Trophoblast cell (in vitro differentiated cells and primary cell): ENCODE data around the gene SCD5.

Source experiments
- DNase-seq, 2 donors: peaks; one replicate each; pipeline ENCODE4 v3.0.0-alpha.2; 2016
- H2AFZ ChIP-seq: 2 replicates; pipeline ENCODE4 v1.6.1; 2013; ENCODE audit warnings: low read length, moderate library complexity, mild to moderate bottlenecking; ENCODE audit not compliant: insufficient read depth, poor library complexity
- H2AK5ac ChIP-seq: 2 replicates; pipeline ENCODE4 v1.6.1; 2013; ENCODE audit warnings: mild to moderate bottlenecking, low read length
- H2BK120ac ChIP-seq: 2 replicates; pipeline ENCODE4 v1.6.1; 2013; ENCODE audit warnings: low read length, mild to moderate bottlenecking, moderate library complexity; ENCODE audit not compliant: insufficient read depth, poor library complexity
- H2BK12ac ChIP-seq: 2 replicates; pipeline ENCODE4 v1.6.1; 2013; ENCODE audit warnings: mild to moderate bottlenecking, low read length, moderate library complexity
- H2BK5ac ChIP-seq: 2 replicates; pipeline ENCODE4 v1.6.1; 2013; ENCODE audit warnings: low read length, low read depth, moderate library complexity, mild to moderate bottlenecking; ENCODE audit not compliant: poor library complexity
- H3K14ac ChIP-seq: 2 replicates; pipeline ENCODE4 v1.6.1; 2013; ENCODE audit warnings: mild to moderate bottlenecking, low read length
- H3K18ac ChIP-seq: 2 replicates; pipeline ENCODE4 v1.6.1; 2013; ENCODE audit warnings: mild to moderate bottlenecking, low read length
- H3K23ac ChIP-seq: 2 replicates; pipeline ENCODE4 v1.6.1; 2013; ENCODE audit warnings: low read length
- H3K27ac ChIP-seq: 2 replicates; pipeline ENCODE4 v1.5.1; 2013; ENCODE audit warnings: low read depth, mild to moderate bottlenecking, inconsistent platforms, low read length, moderate library complexity
- H3K27me3 ChIP-seq: 2 replicates; pipeline ENCODE4 v1.6.1; 2013; ENCODE audit warnings: inconsistent platforms, mild to moderate bottlenecking, low read length, moderate library complexity; ENCODE audit not compliant: insufficient read depth
- H3K36me3 ChIP-seq, 2 experiments: 1 replicate in 1 of 2; 2 replicates in 1 of 2; pipeline ENCODE4 v1.6.1; 2013; ENCODE audit warnings: low read length in 2 of 2, mild to moderate bottlenecking in 2 of 2, moderate library complexity in 1 of 2; ENCODE audit not compliant: insufficient read depth in 2 of 2, control insufficient read depth in 1 of 2
- H3K4ac ChIP-seq: 2 replicates; pipeline ENCODE4 v1.6.1; 2013; ENCODE audit warnings: low read depth, mild to moderate bottlenecking, low read length, moderate library complexity
- H3K4me1 ChIP-seq, 2 experiments: 1 replicate in 1 of 2; 2 replicates in 1 of 2; pipeline ENCODE4 v1.6.1; 2013; ENCODE audit warnings: low read length in 2 of 2, mild to moderate bottlenecking in 2 of 2, moderate library complexity in 1 of 2; ENCODE audit not compliant: insufficient read depth in 2 of 2, control insufficient read depth in 1 of 2
- H3K4me2 ChIP-seq: 2 replicates; pipeline ENCODE4 v1.6.1; 2013; ENCODE audit warnings: inconsistent platforms, mild to moderate bottlenecking, low read length, moderate library complexity
- H3K4me3 ChIP-seq: 2 replicates; pipeline ENCODE4 v1.5.1; 2013; ENCODE audit warnings: mild to moderate bottlenecking, low read depth, low read length, inconsistent platforms
- H3K79me1 ChIP-seq: one replicate; pipeline ENCODE4 v1.6.1; 2013; ENCODE audit warnings: low read length
- H3K79me2 ChIP-seq: 2 replicates; pipeline ENCODE4 v1.6.1; 2013; ENCODE audit warnings: low read length, mild to moderate bottlenecking; ENCODE audit not compliant: control insufficient read depth, insufficient read depth, poor library complexity
- H3K9ac ChIP-seq: 2 replicates; pipeline ENCODE4 v1.6.1; 2013; ENCODE audit warnings: mild to moderate bottlenecking, low read length
- H3K9me3 ChIP-seq: 2 replicates; pipeline ENCODE4 v1.6.1; 2013; ENCODE audit warnings: low read depth, mild to moderate bottlenecking, control low read depth, inconsistent platforms, low read length; ENCODE audit not compliant: insufficient read depth
- H4K12ac ChIP-seq: 2 replicates; pipeline ENCODE4 v1.6.1; 2013; ENCODE audit warnings: low read depth, mild to moderate bottlenecking, low read length, moderate library complexity
- H4K8ac ChIP-seq: 2 replicates; pipeline ENCODE4 v1.6.1; 2013; ENCODE audit warnings: low read depth, mild to moderate bottlenecking, low read length, moderate library complexity
- H4K91ac ChIP-seq: one replicate; pipeline ENCODE4 v1.6.1; 2013; ENCODE audit warnings: low read depth, mild to moderate bottlenecking, low read length, moderate library complexity
- WGBS: extraction: QIAGEN DNeasy Blood & Tissue Kit; methylation state at CpG from one replicate; pipeline ENCODE4 v1.1.7; 2013; ENCODE audit warnings: missing lambda C conversion rate; ENCODE audit not compliant: insufficient read length, insufficient coverage; ENCODE audit errors: extremely low coverage; 5-methylcytosine and 5-hydroxymethylcytosine counted together

The SCD5 gene

GRCh38 chr4:82638479-82638878 is 160.1 kb downstream of the SCD5 start:
- Histone ChIP-seq H3K4me1 (no peaks in the 10 kb centered on the region), H4K91ac (no peak overlapping the region), H3K79me2 (no peaks in the 10 kb centered on the region), H3K9ac (no peak overlapping the region), H2AFZ (no peak overlapping the region), H2BK5ac (no peak overlapping the region), H3K14ac (no peak overlapping the region), H3K23ac (no peak overlapping the region), H3K4ac (no peak overlapping the region), H3K27me3 (no peaks in the 10 kb centered on the region), H3K36me3 (no peaks in the 10 kb centered on the region), H4K12ac (no peak overlapping the region), H2BK12ac (no peak overlapping the region), H3K27ac (no peak overlapping the region), H3K79me1 (no peaks in the 10 kb centered on the region), H2AK5ac (no peak overlapping the region), H3K4me2 (no peak overlapping the region), H3K4me3 (no peak overlapping the region), H3K9me3 (no peaks in the 10 kb centered on the region), H4K8ac (no peak overlapping the region), H2BK120ac (no peak overlapping the region), H3K18ac (no peak overlapping the region)
- no peak for DNase-seq
- WGBS = no CpG with 5 or more reads among the region's 2 CpGs

- DNase-seq = no peak
- no peaks in the 10 kb centered on the region for H3K79me2 ChIP-seq
- H2BK12ac ChIP-seq = no peak overlapping the region
- H3K79me1 ChIP-seq = no peaks in the 10 kb centered on the region
- H3K27me3 ChIP-seq = no peaks in the 10 kb centered on the region
- H3K27ac ChIP-seq = no peak overlapping the region
- no peak overlapping the region for H3K4me3 ChIP-seq
- no peak overlapping the region for H4K8ac ChIP-seq
- no peak overlapping the region for H3K9ac ChIP-seq
- H3K4ac ChIP-seq = no peak overlapping the region
- no peak overlapping the region for H2BK120ac ChIP-seq
- no peaks in the 10 kb centered on the region for H3K9me3 ChIP-seq
- WGBS = no CpG with 5 or more reads among the region's 1 CpG
- no peak overlapping the region for H2AK5ac ChIP-seq
- H3K14ac ChIP-seq = no peak overlapping the region
- no peak overlapping the region for H3K4me2 ChIP-seq
- H3K36me3 ChIP-seq = no peaks in the 10 kb centered on the region
- no peak overlapping the region for H4K12ac ChIP-seq
- H3K4me1 ChIP-seq = peaks cover 4% of the 10 kb centered on the region in 2 experiments
- H4K91ac ChIP-seq = no peak overlapping the region
- H3K18ac ChIP-seq = no peak overlapping the region
- H2AFZ ChIP-seq = no peak overlapping the region
- H3K23ac ChIP-seq = no peak overlapping the region
- no peak overlapping the region for H2BK5ac ChIP-seq
Observed at GRCh38 chr4:82630079-82630478, 168.5 kb downstream of the SCD5 start.

- Histone ChIP-seq H3K36me3 (no peaks in the 10 kb centered on the region), H3K4me1 (peaks cover 4% of the 10 kb centered on the region in 2 experiments), H4K12ac (no peak overlapping the region), H3K4ac (no peak overlapping the region), H4K91ac (no peak overlapping the region), H2BK5ac (no peak overlapping the region), H3K4me3 (no peak overlapping the region), H3K27me3 (no peaks in the 10 kb centered on the region), H3K79me2 (no peaks in the 10 kb centered on the region), H3K79me1 (no peaks in the 10 kb centered on the region), H3K27ac (no peak overlapping the region), H3K4me2 (no peak overlapping the region), H2BK120ac (no peak overlapping the region), H3K9ac (no peak overlapping the region), H2AFZ (no peak overlapping the region), H3K14ac (no peak overlapping the region), H3K23ac (no peak overlapping the region), H2AK5ac (no peak overlapping the region), H3K9me3 (no peaks in the 10 kb centered on the region), H4K8ac (no peak overlapping the region), H3K18ac (no peak overlapping the region), H2BK12ac (no peak overlapping the region)
- DNase-seq = no peak
- WGBS = no CpG with 5 or more reads among the region's 2 CpGs
Observed at GRCh38 chr4:82629238-82630000, 169.2 kb downstream of the SCD5 start.

GRCh38 chr4:82626251-82626868 is 172.2 kb downstream of the SCD5 start:
- Histone ChIP-seq H3K4me3 (no peak overlapping the region), H3K23ac (no peak overlapping the region)
- WGBS = no CpG with 5 or more reads among the region's 9 CpGs

More at GRCh38 chr4:82626251-82626868, 172.2 kb downstream of the SCD5 start:
- Histone ChIP-seq H3K14ac (no peak overlapping the region), H3K27ac (no peak overlapping the region), H3K4ac (no peak overlapping the region), H2BK12ac (no peak overlapping the region), H3K27me3 (no peaks in the 10 kb centered on the region), H2AK5ac (no peak overlapping the region), H4K91ac (no peak overlapping the region), H3K4me2 (no peak overlapping the region), H2BK5ac (no peak overlapping the region), H2AFZ (no peak overlapping the region), H3K79me2 (no peaks in the 10 kb centered on the region), H3K9ac (no peak overlapping the region), H3K79me1 (no peaks in the 10 kb centered on the region), H3K36me3 (no peaks in the 10 kb centered on the region), H4K8ac (no peak overlapping the region), H3K4me1 (peaks cover 4% of the 10 kb centered on the region in 2 experiments), H4K12ac (no peak overlapping the region), H3K9me3 (no peaks in the 10 kb centered on the region), H2BK120ac (no peak overlapping the region), H3K18ac (no peak overlapping the region)
- no peak for DNase-seq
